HG02981 (cell line): Measurements from ENCODE around the gene MNDA.
A peak's percentile ranks its signal among the peaks of the same experiment; 100 is the strongest.

Experiments
- ATAC-seq: cut with Tn5 transposase; IDR thresholded peaks from one replicate; pipeline ENCODE4 v1.9.1; 2021; ENCODE audit warnings: mild to moderate bottlenecking, moderate library complexity; ENCODE audit not compliant: unreplicated experiment

Gene MNDA

GRCh38 chr1:158830904-158831507 lies at the start of gene MNDA:
Gene MNDA (plus strand): TSS chr1:158831351. CDS start chr1:158842154, 10,803 bp downstream.
- peak; percentile 90 for ATAC-seq

DNA sequence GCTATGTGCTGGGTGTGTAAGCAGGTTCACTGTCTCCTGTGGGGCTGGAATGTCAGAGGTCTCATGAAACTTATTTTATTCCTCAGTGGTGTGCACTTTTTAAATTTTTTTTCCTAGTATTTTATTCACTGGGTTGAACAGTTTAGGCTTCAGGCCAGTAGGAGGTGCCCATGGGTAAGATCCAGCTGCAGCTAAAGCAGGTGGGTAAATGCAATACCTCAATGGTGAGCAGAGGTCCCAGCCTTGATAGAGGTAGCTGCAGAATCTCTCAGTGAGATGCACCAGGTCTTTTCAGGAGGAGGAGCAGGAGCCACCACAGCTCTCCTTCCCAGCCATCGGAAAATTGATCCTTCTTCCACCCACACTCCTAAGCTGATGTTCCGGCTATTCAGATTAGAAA lies 37.5 kb upstream of the MNDA start:
- peak; percentile 57 for ATAC-seq

DNA sequence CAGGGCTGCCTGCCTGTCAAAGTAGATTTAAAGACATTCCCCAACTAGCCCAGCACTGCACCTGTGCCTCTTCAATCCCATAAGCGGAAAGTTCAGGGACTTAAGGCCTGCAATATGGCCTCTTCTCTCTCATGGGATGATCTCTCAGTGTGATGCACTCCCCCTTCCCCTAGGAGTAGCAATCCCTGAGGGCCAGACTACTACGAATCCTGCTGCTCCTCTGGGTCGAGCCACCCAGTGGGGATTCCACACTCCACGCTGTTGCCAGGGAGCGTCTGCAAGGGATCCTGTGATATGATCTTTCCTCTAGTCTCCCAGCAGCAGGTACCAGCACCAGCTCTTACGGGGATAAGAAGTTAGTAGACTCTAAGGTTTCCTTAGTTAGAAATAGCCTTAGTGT lies 36.9 kb upstream of the MNDA start:
- no peak for ATAC-seq

DNA sequence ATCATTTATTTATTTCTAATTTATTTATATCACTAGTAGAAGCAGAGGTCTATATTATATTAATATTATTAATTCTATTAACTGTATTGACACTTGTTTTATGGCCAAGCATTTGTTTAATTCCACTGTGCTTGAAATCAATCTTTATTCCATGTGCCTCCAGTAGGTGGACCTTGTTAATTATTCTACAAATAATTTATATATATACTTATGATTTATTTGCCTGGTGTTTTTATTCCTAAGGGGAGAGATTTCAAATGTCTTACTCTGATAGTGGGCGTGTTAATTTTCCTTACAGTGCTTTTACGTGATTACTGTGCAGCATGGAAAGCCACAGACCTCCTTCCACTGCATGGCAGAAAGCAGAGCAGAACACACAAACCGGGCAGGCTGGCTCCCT lies 32.6 kb upstream of the MNDA start:
- no peak for ATAC-seq

- ATAC-seq = no peak
Observed at GRCh38 chr1:158799689-158800088, 31.5 kb upstream of the MNDA start.

- no peak for ATAC-seq
Observed at GRCh38 chr1:158800526-158800925, 30.6 kb upstream of the MNDA start.

DNA sequence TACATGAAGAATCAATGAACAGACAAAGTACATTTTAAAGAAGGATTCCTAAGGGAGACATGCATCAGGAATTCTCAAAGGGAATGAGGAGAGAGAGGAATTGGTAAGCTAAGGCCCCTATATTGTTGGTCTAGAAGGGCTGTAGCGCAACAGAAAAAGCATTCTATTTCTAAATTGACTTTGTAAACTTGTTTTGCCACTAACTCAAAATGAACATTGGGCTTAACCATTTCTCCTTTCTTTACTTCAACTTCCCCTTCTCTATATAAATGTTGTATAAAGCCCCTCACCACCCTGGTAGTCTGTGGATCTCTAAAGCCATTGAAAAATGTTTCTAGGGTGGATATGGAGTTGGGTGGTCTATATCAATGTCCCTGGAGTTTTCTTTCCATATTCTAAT lies 29.8 kb upstream of the MNDA start:
- ATAC-seq = no peak

- ATAC-seq = no peak
Observed at GRCh38 chr1:158803678-158804077, 27.5 kb upstream of the MNDA start.

DNA sequence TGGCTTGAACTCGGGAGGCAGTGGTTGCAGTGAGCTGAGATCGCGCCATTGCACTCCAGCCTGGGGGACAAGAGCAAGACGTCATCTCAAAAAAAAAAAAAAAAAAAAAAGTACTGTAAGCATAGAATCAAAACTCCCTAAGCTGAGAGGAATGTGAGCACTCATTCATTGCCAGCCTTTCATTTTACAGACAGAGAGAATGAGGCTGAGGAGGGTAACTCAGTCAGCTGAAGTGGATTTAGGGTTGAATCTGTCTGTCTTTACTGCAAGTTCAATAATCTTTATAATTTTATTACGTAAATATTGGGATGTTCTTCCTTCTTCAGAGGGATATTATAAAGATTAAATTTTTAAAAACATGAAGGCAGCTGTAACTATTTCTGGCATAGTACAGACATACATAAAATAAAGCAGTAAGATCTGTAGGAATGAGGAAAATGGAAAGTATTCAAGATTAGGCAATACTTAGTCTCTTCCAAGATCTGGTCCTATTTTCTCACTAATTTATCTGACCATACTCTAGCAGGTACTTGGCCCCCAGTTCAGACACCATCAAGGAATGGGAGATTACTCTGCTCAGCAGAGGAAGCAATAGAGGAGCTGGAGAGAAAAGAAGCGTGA lies 24.1 kb upstream of the MNDA start:
- no peak for ATAC-seq

GRCh38 chr1:158809256-158809655 lies 21.9 kb upstream of the MNDA start:
- no peak for ATAC-seq

- no peak for ATAC-seq
Observed at GRCh38 chr1:158809862-158810261, 21.3 kb upstream of the MNDA start.

- no peak for ATAC-seq
Observed at GRCh38 chr1:158810311-158810710, 20.8 kb upstream of the MNDA start.

- ATAC-seq = no peak
Observed at GRCh38 chr1:158812336-158812735, 18.8 kb upstream of the MNDA start.

- no peak for ATAC-seq
Observed at GRCh38 chr1:158813164-158813563, 18.0 kb upstream of the MNDA start.

DNA sequence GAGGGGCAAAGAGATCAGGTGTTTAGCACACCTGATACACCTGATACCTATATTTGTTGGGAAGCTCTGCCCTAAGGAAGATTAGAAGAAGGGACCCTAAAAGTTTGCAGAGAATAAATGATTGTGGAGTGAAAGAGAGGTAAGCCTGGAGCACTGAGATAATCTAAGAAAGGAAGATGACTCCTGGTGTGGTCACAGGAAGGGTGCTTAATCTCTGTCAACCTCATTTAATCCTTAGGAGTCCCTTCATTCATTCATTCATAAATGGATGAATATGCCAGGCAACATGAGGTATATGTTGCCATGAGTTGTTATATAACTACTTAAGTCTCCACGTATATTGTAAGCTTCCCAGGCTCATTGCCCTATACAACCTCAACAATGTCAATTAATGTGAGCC lies 16.2 kb upstream of the MNDA start:
- ATAC-seq = no peak

DNA sequence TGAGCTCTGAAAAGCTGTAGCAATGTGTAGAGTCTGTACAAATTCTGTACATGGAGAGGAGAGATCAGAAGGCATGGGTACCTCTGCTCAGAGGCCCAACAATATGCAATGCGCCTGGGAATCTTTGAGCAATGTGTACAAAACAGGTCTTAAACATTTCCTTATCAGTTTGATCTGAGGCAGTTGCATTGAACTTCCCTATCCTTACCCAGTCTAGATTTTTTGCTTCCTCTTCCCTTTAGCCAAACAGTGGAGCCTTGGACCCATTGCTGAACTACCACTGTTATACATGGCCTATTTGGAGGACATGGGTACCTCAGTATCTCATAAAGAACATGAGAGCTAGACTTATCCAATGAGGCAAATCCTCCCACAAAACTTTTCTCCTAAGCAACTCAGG lies 12.6 kb upstream of the MNDA start:
- no peak for ATAC-seq

- no peak for ATAC-seq
Observed at GRCh38 chr1:158818975-158819431, 12.1 kb upstream of the MNDA start.

DNA sequence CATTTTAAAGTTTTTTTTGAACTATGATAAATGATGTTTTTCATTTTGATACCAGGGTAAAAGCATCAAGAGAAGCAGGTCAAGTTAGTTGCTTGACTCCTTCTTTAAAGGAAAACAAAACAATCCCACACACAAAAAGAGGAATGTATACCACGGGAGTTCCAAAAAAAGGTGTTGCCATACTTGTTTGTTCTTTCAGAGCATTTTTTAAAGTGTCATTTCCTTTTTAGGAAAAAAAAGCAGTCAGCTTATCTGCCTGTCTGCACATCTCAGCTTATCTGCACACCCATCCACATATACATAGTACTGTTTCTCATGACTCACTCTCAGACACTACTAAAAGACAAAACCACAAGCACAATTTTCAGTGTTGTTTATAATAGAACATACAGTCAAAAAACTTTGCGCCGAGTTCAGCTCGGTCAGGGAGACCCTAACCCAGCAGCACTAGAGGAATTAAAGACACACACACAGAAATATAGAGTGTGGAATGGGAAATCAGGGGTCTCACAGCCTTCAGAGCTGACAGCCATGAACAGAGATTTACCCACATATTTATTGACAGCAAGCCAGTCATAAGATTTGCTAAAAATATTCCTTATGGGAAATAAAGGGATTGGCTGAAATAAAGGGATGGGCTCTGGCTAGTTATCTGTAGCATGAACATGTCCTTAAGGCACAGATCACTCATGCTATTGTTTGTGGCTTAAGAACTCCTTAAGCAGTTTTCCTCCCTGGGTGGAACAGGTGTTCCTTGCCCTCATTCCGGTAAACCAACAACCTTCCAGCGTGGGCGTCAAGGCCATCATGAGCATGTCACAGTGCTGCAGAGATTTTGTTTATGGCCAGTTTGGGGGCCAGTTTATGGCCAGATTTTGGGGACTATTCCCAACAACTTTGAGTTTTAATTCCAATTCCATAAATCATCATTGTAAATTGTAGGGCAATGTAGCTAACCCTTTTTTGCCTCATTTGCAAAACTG lies 11.4 kb upstream of the MNDA start:
- peak; percentile 63 for ATAC-seq

DNA sequence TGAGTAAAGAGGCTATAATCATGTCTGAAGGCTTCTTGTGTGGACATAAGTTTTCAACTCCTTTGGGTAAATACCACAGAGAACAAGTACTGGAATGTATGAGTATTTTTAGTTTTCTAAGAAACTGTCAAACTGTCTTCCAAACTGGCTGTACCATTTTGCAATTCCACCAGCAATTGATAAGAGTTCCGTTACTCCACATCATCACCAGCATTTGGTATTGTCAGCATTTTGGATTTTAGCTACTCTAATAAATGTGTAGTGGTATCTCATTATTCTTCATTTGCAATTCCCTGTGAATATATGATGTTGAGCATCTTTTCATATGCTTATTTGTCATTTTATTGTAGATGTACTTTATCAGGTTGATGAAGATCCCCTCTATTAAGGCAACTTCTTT lies 9.4 kb upstream of the MNDA start:
- no peak for ATAC-seq

DNA sequence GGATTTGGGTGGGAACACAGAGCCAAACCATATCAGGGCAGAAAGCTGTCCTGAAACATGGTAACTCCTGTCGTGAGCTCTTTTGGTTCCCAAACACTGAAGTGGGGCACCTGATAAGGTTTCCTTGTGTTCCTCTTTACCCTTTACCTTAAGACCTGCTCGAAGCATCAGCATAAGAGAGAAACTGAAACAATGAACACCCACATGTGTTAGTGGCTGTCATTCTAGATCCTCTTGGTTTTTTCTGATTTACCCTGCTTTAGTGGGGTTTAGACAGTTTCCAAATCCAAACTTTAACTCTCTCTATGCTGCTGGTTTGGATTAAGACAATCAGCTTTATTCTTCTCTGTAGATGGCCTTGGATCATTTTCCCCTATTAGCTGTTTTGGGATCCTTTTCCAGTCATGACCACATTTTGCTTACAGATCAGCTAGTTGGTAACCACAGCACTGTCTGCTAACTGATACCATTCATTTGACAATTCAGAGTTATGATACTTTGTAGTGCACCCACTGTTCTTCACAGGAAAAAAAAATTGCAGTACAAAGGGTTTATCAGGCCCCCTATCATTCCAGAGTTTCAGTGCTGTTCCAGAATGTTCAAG lies 975 bp upstream of the MNDA start:
- ATAC-seq = peak; percentile 38

DNA sequence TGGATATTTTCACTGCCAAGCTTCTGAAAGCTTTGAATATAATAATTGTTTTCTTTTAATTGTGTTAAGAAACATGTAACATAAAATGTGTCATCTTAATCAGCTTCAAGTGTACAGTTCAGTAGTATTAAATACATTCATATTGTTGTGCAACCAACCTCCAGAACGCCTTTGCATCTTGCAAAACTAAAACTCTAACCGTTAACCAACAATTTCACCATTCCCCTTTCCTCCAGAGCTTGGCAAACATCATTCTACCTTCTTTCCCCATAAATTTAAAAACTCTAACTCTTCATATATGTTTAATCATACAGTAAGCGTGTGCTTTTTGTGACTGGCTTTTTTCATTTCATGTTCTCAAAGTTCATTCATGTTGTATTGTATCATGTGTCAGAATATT lies 2.1 kb downstream of the MNDA start:
- no peak for ATAC-seq
